ENCODE measurements around the gene KRT25. TPM values are rescaled to one million over a fixed set of nuclear protein-coding genes. Genes with fewer than 3 reads are reported as not detected.

The KRT25 gene
- total and polyA plus RNA-seq, 2 of the 8 experiments (the other 6 are each of a cell fraction or from before 2014, with no cell fraction given), result not detected

GRCh38 chr17:40735016-40735415, 20.1 kb downstream of the KRT25 start:
- no peak overlapping the region for H4K5ac ChIP-seq (ENCODE audit: insufficient read length, low read depth, low read length)
- no peak overlapping the region for H4K8ac ChIP-seq (ENCODE audit: extremely low read depth, insufficient read depth, low read length)
- H3K4ac ChIP-seq (replicated peaks; ENCODE audit: insufficient read length, low read depth, low read length), result no peak overlapping the region
- no peak overlapping the region for H2AFZ ChIP-seq (ENCODE audit: low read length)
- H3K23me2 ChIP-seq (ENCODE audit: low read depth, low read length), result no peaks in the 10 kb centered on the region
- no peak overlapping the region for H3K18ac ChIP-seq (ENCODE audit: extremely low read depth, low read length)
- no peaks in the 10 kb centered on the region for H4K20me1 ChIP-seq (replicated peaks in 1 of 2; ENCODE audit: control insufficient read depth in 1 of 2, insufficient read depth in 2 of 2, low read length in 2 of 2)
- ChIA-PET CTCF (ENCODE audit: partially characterized antibody) (interaction anchor here (1.0 to 1.5 kb wide), 2 partner anchors 9 kb away, joined by 4 to 7 read pairs; no protein-coding TSS in a partner anchor), POLR2A (ENCODE audit: partially characterized antibody) (interaction anchor here (1.2 kb wide), 1 partner anchor 12 kb away, joined by 3 read pairs; no protein-coding TSS in a partner anchor)
- H3K23ac ChIP-seq (ENCODE audit: insufficient read length), result no peak overlapping the region
- no peaks in the 10 kb centered on the region for H3K27me3 ChIP-seq (replicated peaks in 1 of 4; ENCODE audit: control insufficient read depth in 3 of 4, extremely low read depth in 1 of 4, insufficient read depth in 3 of 4, low read length in 3 of 4)
- no peak overlapping the region for H2BK15ac ChIP-seq (ENCODE audit: low read length)
- no peak overlapping the region for H2AK5ac ChIP-seq (ENCODE audit: low read depth, low read length)
- H3K36me3 ChIP-seq (ENCODE audit: control insufficient read depth in 2 of 4, insufficient read depth in 4 of 4, low read length in 3 of 4), result no peaks in the 10 kb centered on the region
- no peak overlapping the region for H2BK120ac ChIP-seq (replicated peaks; ENCODE audit: low read depth, low read length)
- H2BK12ac ChIP-seq (ENCODE audit: low read depth, low read length), result no peak overlapping the region
- DNase-seq (ENCODE audit: low read depth in 1 of 2, low spot score in 2 of 2) (no peak), FAIRE-seq (no peak)
- H3K4me1 ChIP-seq (replicated peaks in 1 of 4; ENCODE audit: control insufficient read depth in 3 of 4, insufficient read depth in 4 of 4, low read length in 3 of 4), result no peaks in the 10 kb centered on the region
- H3K4me3 ChIP-seq (ENCODE audit: extremely low read depth in 1 of 4, insufficient read depth in 2 of 4, low read depth in 3 of 4, low read length in 4 of 4), result no peak overlapping the region
- no peak overlapping the region for H3K14ac ChIP-seq (ENCODE audit: insufficient read length)
- no peak overlapping the region for H4K91ac ChIP-seq (replicated peaks; ENCODE audit: insufficient read length, low read length)
- H3K79me1 ChIP-seq (ENCODE audit: low read depth, low read length), result no peaks in the 10 kb centered on the region
- H3K27ac ChIP-seq (ENCODE audit: low read depth, low read length), result no peak overlapping the region
- H2BK20ac ChIP-seq (ENCODE audit: low read length), result no peak overlapping the region
- no peak overlapping the region for H3K56ac ChIP-seq (replicated peaks; ENCODE audit: insufficient read length, low read depth, low read length)
- TF ChIP-seq TBP (IDR thresholded peaks at IDR 0.05; ENCODE audit: low read depth, low read length), result no peak
- TF ChIP-seq SUZ12 (IDR thresholded peaks at IDR 0.05; ENCODE audit: low read length), result no peak
- TF ChIP-seq SP2 (IDR thresholded peaks at IDR 0.05; ENCODE audit: low read length), result no peak
- TF ChIP-seq POLR2AphosphoS5 (IDR thresholded peaks at IDR 0.05; ENCODE audit: low read depth, low read length), result no peak
- TF ChIP-seq JUN (IDR thresholded peaks at IDR 0.05; ENCODE audit: low read depth, low read length), result no peak
- TF ChIP-seq TEAD4 (IDR thresholded peaks at IDR 0.05; ENCODE audit: low read depth, low read length), result no peak
- no peak for TF ChIP-seq EZH2 (IDR thresholded peaks at IDR 0.05; ENCODE audit: low read depth, low read length, severe bottlenecking)
- no peak for TF ChIP-seq HDAC2 (IDR thresholded peaks at IDR 0.05; ENCODE audit: borderline replicate concordance in 1 of 2, low read depth in 2 of 2, low read length in 2 of 2)
- no peak for TF ChIP-seq EGR1 (IDR thresholded peaks at IDR 0.05; ENCODE audit: borderline replicate concordance, low read depth, low read length)
- TF ChIP-seq TCF12 (IDR thresholded peaks at IDR 0.05; ENCODE audit: low read depth, low read length), result no peak
- no peak for TF ChIP-seq BACH1 (IDR thresholded peaks at IDR 0.05; ENCODE audit: low read length)
- H3K4me2 ChIP-seq (ENCODE audit: insufficient read depth in 1 of 2, low read depth in 2 of 2, low read length in 2 of 2), result no peak overlapping the region
- H3K9me3 ChIP-seq (ENCODE audit: insufficient read depth in 2 of 2, low read depth in 1 of 2, low read length in 1 of 2), result peaks cover 5 to 6% of the 10 kb centered on the region in 2 experiments; a peak in 2 of 4 replicates
- no peaks in the 10 kb centered on the region for H3K79me2 ChIP-seq (ENCODE audit: control insufficient read depth in 1 of 2, insufficient read depth in 2 of 2, low read length in 2 of 2)
- 93% methylated on average over 1 of the region's 1 CpG; no CpG with 5 or more reads in 1 of the 2 experiments for WGBS, 2 experiments (ENCODE audit: extremely low coverage in 1 of 2, insufficient coverage in 1 of 2, insufficient read length in 1 of 2, insufficient replicate concordance in 2 of 2, low coverage in 1 of 2, low lambda C conversion rate in 2 of 2, missing lambda C conversion rate in 1 of 2)
- no peak overlapping the region for H2BK5ac ChIP-seq (ENCODE audit: low read depth, low read length)
- H3K9ac ChIP-seq (replicated peaks in 1 of 4; ENCODE audit: extremely low read depth in 1 of 4, low read depth in 3 of 4, low read length in 3 of 4), result no peak overlapping the region
